Islet precursor cell (in vitro differentiated cells): ENCODE results near the gene SNX3.

Experiments used
- DNase-seq: peaks from one replicate; pipeline ENCODE4 v3.0.0-alpha.2; 2018

The SNX3 gene

DNA sequence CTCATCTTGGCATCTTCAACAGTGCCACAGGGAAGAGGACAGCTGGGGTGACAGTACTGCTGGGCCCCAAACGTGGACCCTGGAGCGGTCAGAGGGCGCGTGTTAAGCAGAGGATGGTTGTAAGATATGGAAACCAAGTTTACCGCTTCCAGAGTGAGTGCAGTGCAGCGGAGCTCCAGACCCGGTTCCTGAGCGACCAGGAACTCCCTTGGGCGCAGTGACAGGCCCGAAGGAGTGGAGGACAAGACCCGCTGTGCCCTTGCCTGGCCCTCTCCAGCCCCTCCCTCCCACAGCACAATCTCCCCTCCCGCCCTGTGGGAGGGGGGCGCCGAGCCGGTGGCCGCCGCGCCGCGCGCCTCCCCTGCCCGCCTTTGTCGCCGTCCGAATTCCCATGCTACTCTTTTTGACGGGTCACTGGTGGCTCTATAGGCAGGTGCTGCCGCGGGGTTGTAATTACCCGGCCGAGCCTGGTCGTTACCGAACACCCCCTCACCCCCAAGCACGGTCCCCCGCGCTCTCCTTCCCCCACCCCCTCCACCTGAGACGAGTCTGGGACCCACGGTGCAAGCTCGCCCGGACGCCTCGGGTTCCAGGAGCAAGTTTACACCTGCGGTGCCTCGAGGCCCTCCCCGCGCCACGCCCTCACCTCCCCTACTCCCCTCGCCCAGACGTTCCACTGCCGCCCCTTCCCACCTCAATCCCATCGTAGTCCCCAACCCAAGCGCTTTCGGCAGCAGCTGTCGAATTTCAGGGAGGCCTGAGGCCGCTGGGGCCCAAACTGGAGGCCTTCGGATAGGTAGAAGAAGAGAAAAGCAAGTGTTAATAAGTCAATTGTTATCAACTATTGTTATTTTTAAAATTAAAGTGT, 91.1 kb downstream of the SNX3 start:
- DNase-seq, result no peak

DNA sequence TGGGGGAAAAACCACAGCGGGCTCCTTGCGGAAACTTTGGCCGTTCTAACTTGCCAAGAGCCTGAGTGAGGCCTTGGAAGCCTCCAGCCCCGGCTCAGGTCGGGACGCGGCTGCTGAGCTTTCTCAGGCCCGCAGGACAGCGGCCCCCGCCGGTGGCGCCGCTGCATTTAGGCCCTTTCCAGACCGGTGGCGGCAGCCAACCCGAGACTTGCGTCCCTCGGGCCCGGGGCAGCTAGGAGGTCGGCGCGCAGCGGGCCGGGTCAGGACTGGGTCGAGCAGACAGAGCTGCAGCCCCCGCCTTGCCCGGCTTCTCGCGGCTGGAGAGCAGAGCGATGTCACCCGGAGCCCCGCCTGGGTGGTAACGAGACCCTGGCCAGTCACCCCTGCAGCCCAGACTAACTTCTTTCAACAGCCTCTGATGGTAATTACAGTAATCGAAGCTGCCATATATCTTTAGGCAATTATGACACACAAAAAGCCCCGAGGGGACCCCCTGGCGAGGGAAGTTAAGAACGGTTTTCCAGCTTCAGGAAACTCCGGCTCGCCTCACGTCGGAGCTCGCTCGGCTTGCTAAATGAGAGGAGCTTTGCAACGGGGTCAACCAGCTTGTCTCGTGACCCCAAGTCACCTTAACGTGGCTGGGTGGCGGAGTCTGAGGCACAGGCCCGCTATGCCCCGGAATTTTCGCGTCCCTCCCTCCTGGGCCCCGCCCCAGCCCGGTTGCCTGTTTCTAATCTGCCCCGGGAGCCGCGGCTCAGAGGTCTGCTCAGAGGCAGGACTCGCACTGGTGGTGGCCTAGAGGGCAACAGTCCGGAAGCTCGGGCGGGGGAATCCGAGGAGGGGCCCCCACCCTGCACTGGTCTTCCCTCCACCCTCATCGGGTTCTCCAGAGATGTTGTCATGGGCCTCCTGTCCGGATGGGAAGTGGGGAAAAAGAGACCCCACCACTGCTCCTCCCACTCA, 92.1 kb downstream of the SNX3 start:
- peak; percentile 87 for DNase-seq

- DNase-seq, result no peak
Measured at GRCh38 chr6:108168090-108168463, 92.8 kb downstream of the SNX3 start.

GRCh38 chr6:108167449-108168089, 93.3 kb downstream of the SNX3 start:
- DNase-seq, result no peak

DNA sequence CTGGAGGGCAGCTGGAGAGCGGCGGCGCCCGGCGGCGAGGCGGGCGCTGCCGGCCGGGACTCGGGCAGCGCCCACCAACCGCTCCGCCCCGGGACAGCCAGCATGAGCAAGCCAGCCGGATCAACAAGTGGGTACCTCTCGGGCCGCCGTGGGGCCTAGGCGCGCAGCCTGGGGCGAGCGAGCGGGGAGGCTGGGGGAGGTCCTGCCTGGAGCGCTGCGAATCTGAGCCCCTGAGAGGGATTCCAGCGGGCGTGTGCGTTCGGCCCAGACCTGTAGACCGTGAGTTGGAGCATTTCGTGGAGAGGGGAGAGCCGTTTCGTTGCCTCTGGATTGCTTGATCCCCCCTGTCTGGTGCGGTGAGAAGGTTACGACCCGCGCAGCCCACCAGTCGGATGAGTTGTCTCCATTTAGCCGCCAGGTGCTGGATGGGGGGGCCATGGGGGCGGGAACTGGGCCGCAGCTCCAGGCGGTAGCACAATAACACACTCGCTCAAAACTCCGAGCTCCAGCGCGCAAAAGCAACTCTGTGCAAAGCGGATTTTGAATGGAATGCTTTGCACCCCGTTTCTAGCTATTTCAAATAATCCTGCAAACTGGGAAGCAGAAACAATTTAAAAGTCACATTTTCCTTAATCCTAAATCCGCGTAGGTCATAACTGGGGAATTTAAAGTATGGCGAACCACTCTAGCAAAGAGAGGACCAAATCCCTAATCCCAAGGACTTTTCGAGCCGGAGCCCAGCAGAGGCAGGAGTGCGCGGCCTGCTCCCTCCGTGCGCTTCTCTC, 94.0 kb downstream of the SNX3 start:
- DNase-seq, result no peak

DNA sequence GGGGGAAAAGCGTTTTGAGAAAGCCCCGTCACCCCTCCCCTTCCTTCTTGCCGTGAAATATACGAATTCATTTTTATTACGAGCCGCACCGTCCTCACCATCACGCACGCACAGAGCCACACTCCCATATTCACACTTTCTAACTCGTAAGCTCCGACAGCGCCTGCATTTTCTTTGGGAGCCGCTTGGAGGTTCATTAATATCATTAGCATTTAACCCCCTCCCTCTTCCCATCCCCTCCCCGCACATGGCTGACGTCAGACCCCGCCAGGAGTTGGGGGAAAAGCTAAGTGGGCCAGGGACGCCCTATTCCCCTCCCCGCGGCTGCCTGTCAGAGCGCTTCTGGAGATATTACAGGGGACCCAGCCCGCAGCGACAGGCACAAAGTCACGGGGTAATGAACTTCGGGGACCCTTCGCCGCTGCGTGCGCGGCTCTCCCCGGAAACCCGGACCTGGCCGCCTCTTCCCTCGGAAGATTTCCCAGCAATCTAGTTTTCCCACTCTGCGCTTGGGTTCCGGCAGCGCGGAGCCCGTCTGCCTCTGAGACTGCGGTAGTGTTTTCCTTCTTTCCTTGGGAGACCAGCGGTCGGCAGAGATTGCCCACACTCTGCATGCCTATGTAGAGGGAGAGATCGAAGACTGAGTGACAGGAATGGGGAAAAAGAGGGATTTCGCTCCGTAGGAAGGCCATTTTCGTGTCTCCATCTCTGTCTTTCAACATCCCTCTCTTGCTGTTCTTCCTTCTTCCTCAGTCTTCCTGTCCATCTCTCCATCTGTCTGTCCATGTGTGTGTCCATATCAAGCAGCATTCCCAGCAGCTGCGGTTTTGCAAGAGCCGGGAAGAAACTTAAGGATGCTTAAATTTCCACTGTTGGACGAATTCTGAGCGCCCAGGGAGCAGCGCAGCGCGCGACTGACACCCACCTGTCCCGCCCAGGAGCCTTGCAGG, 94.9 kb downstream of the SNX3 start, which contains the start of gene NR2E1:
Gene NR2E1 (plus strand): TSS at position 309 of the 950 bp plus-strand sequence. CDS start 744 bp downstream, outside the sequence.
- DNase-seq, result no peak

- DNase-seq, result no peak
Measured at GRCh38 chr6:108164815-108165706, 95.8 kb downstream of the SNX3 start.

DNA sequence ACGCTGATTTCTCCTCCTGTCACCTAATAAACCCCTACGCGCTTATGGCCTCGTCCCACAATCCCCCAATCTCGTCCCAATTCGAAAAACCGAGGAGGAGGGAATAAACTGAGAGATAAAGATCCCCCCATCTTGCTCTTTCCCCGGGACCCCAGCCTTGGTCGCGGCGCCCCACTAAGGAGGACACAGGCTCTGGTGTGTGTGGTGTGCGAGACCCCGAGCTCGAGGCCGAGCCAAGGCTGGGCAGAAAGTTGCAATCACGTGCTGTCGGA, 96.4 kb downstream of the SNX3 start:
- no peak for DNase-seq

DNA sequence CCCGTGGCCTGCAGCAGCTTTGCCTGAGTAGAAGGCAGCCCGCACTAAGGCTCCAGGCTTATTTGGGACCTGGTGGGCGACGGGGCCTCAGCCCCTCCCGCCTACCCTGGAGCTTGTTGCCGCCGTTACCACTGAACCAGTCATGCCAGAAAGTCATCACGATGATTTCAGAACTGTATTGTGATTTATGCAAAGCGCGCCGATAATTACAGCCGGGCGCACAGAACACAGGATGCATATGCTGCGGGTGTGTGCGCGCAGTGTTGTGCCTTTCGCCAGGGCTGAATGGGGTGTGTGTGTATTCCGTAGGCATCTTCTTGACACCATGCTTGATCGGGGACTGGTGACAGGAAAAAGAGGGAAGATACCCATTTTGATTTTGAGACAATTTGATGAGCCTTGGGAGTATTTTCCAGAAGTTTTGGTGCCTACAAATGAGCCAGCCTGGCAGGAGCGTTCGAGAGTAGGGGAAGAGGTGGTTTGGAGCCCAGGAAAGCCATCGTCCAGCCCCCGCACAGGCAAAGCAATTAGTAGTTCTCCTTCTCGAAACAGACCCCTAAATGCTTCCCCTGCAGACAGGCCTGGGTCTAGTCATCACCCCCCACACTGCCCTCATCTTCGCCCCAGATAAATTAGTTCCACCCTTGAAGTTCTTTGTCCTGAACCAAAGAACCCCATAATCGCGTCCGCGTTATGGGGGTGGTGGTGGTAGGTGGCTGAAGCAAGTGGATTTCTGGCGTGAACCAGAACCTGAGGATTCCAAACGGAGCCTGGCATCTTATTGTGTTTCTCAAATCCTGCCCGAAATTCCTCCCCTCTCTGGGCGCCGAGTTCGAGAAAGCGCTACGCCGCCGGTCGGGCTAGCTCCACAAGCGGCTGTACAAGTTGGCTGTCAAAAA, 96.9 kb downstream of the SNX3 start:
- DNase-seq, result no peak

GRCh38 chr6:108163267-108163643, 97.6 kb downstream of the SNX3 start:
- no peak for DNase-seq

DNA sequence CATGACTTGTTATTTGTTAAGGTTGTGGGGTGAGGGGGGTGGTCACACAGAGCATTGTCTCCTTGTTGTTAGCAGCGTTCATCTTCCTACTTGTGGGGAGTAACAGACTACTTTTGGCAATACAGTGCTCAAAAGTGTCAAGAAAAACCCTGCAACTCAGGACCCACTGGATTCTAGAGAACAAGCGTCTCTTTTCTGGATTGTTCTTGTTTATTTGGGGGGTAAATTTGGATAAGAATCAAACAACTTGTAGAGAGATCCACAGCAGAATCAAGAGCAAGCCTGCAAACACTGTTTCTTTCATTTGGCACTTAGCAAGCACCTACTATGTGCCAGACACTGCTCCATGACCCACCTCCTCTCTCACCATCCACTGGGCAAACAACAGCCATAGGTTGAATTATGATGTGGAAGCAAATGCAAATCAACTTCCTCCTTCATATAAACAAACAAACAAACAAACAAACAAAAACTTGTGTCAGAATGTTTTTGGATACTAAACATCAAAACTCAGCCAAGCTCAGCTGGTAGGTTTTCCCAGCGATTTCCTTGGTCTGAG, 99.0 kb downstream of the SNX3 start:
- no peak for DNase-seq
